ENCODE data around the gene SEC14L2. TPM values are rescaled to one million over a fixed set of nuclear protein-coding genes. Genes with fewer than 3 reads are reported as not detected.
"Not testable (repeated sequence)": the region's sequence is repeated elsewhere in the genome, so short reads cannot be mapped to it uniquely, and the experiment has no call there.

SEC14L2 gene
- total RNA-seq, 4 donors from 2014 or later, result 3.6 to 18.8 (median 13.3) TPM

GRCh38 chr22:30447656-30448055, 50.8 kb downstream of the SEC14L2 start:
- TF ChIP-seq POLR2A (IDR thresholded peaks at IDR 0.05) (no peak), CTCF (IDR thresholded peaks at IDR 0.05) (no peak)
- intact Hi-C loops (cut with DNase I; ENCODE audit: low total_unique reads), result no loop called here
- 80 to 82% methylated on average over 3 of the region's 3 CpGs for WGBS, 2 donors
- no peak overlapping the region for H3K4me3 ChIP-seq (ENCODE audit: low read depth, poor library complexity, severe bottlenecking)
- DNase-seq (ENCODE audit: low spot score in 2 of 2), result no peak

- DNase-seq (ENCODE audit: low spot score in 2 of 2); H3K4me3 ChIP-seq (ENCODE audit: low read depth, poor library complexity, severe bottlenecking); intact Hi-C loops (cut with DNase I; ENCODE audit: low total_unique reads): not testable (repeated sequence)
- 38 to 44% methylated on average over 9 of the region's 9 CpGs for WGBS, 2 donors
Observed at GRCh38 chr22:30451488-30451887, 54.7 kb downstream of the SEC14L2 start.

GRCh38 chr22:30452861-30453260, 56.0 kb downstream of the SEC14L2 start:
- TF ChIP-seq CTCF (IDR thresholded peaks at IDR 0.05) (no peak), POLR2A (IDR thresholded peaks at IDR 0.05) (no peak)
- no peak for DNase-seq (ENCODE audit: low spot score in 2 of 2)
- intact Hi-C loops (cut with DNase I; ENCODE audit: low total_unique reads), result no loop called here
- no peak overlapping the region for H3K4me3 ChIP-seq (ENCODE audit: low read depth, poor library complexity, severe bottlenecking)
- 80 to 82% methylated on average over 6 of the region's 6 CpGs for WGBS, 2 donors

- TF ChIP-seq POLR2A (IDR thresholded peaks at IDR 0.05), result no peak
- no peak for TF ChIP-seq CTCF (IDR thresholded peaks at IDR 0.05)
- 66 to 71% methylated on average over 6 of the region's 6 CpGs for WGBS, 2 donors
- no peak for DNase-seq (ENCODE audit: low spot score in 2 of 2)
- H3K4me3 ChIP-seq (ENCODE audit: low read depth, poor library complexity, severe bottlenecking), result no peak overlapping the region
- intact Hi-C loops (cut with DNase I; ENCODE audit: low total_unique reads), result no loop called here
Observed at GRCh38 chr22:30453731-30454510, 57.1 kb downstream of the SEC14L2 start.

- TF ChIP-seq POLR2A (IDR thresholded peaks at IDR 0.05), result no peak
- TF ChIP-seq CTCF (IDR thresholded peaks at IDR 0.05), result no peak
- 94 to 96% methylated on average over 8 of the region's 8 CpGs for WGBS, 2 donors
- intact Hi-C loops (cut with DNase I; ENCODE audit: low total_unique reads), result no loop called here
- no peak for DNase-seq (ENCODE audit: low spot score in 2 of 2)
- H3K4me3 ChIP-seq (ENCODE audit: low read depth, poor library complexity, severe bottlenecking), result no peak overlapping the region
Observed at GRCh38 chr22:30455075-30455840, 58.4 kb downstream of the SEC14L2 start.

GRCh38 chr22:30457981-30458380, 61.2 kb downstream of the SEC14L2 start:
- H3K4me3 ChIP-seq (ENCODE audit: low read depth, poor library complexity, severe bottlenecking), result no peak overlapping the region
- intact Hi-C loops (cut with DNase I; ENCODE audit: low total_unique reads), result no loop called here
- no peak for DNase-seq (ENCODE audit: low spot score in 2 of 2)
- no peak for TF ChIP-seq POLR2A (IDR thresholded peaks at IDR 0.05)
- TF ChIP-seq CTCF (IDR thresholded peaks at IDR 0.05), result no peak
- WGBS, 2 donors, result 38 to 57% methylated on average over 8 of the region's 8 CpGs

Data from lower leg skin (tissue), 4 donors.